HG03280 (cell line): Measurements from ENCODE around the gene HRK.

ENCODE experiments used
- ATAC-seq: cut with Tn5 transposase; IDR thresholded peaks from one replicate; pipeline ENCODE4 v1.9.1; 2021; ENCODE audit warnings: mild to moderate bottlenecking, moderate library complexity; ENCODE audit not compliant: unreplicated experiment

The HRK gene

DNA sequence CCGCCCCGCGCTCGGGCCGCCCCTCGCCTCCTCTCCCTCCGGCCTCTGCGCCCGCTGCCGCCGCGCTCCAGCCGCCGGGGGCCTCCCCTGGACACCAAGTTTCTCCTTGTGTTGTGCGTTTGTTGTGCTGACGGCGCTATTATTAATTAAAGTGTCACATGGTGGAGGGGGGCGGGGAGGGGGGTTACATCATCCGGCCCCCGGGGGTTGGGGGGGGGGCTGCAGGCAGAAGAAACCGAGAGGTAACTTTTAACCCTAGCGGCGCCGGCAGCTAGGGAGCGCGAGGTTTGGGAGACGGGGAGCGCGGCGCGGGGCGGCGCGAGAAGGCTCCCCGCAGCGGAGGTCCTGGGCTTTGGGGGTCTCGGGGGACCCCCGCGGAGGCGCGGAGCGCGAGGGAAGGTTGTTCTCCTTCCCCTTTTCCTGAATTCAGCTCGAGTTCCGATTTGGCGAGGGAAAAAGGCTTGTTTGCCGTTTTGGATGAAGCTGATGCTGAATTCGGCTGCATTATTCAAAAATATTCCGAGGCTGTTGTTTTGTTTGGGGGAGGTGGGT is at the start of gene HRK:
TSS of gene HRK (minus strand) at position 117 of the 552 bp plus-strand sequence. CDS start 134 bp downstream, outside the sequence.
- ATAC-seq: no peak

- ATAC-seq: no peak
Observed at GRCh38 chr12:116929885-116930284, 48.6 kb upstream of the HRK start.

- no peak for ATAC-seq
Observed at GRCh38 chr12:116928504-116928903, 47.3 kb upstream of the HRK start.

DNA sequence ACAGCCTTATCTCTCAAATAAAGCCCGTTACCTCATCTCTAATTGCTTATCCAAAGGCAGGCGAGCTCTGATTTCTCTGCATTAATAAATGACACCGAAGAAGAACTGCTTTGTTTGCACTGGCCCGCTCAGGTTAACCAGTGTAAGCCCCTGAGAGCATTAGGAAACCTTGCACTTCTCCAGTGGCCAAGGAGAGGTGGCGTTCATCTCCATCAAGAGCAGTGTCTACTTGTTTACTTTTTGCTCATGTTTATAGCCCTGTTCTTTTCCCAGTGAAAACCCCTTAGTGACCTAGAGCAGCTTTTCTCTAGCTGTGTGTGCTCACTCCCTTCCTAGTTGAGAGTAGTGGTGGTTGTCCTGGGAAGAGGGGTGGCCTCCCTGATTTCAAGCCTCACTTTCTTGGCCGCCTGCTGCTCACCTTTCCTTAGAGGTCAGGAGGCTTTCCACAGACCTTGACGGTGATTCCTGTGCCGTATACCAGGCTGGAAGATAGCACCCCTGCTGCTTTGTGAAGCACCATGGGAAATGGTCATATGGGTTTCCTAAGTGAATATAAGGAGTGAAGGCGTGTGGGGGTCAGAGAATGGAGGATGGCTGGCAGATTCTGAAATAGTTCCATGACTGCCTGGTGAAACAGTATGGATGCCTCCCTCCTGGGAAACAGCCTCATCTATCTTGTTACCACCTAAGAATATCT is 46.2 kb upstream of the HRK start:
- no peak for ATAC-seq

GRCh38 chr12:116926283-116927243 is 45.3 kb upstream of the HRK start:
- no peak for ATAC-seq

GRCh38 chr12:116924558-116925453 is 43.6 kb upstream of the HRK start:
- ATAC-seq: peak; percentile 56

DNA sequence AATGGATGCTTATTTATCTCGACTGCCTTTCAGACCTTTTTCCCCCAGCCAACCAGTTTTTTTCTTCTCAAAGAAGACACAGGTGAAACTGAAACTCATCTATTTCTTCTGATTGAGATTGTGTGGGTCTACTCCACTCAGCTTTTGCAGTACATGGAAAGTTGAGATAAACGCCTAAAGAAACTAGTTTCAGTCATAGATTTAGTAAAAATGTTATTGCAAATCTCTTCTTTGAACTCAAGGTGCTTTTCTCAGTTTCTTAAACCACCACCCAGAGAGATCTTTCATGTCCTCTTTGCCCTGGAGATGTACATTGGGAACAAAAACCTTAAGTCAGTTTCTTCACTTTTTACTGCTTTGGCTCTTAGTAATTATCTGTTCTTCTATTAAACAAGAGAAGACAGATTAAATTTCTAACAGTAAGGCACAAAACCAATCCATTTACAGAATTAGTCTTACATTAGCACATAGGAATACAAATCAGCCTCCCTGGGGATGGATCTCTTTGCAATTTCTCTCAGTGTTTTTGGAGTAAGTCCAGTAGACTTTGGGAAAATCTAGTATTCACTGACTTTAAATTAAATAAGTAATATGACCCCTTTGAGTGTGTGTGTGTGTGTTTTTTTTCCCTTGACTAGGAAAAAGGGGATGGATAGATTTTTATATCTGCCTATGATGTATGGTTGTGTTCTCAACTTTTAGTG is 41.1 kb upstream of the HRK start:
- peak; percentile 70 for ATAC-seq

- no peak for ATAC-seq
Observed at GRCh38 chr12:116920939-116921338, 39.7 kb upstream of the HRK start.

- ATAC-seq: no peak
Observed at GRCh38 chr12:116919706-116920485, 38.7 kb upstream of the HRK start.

DNA sequence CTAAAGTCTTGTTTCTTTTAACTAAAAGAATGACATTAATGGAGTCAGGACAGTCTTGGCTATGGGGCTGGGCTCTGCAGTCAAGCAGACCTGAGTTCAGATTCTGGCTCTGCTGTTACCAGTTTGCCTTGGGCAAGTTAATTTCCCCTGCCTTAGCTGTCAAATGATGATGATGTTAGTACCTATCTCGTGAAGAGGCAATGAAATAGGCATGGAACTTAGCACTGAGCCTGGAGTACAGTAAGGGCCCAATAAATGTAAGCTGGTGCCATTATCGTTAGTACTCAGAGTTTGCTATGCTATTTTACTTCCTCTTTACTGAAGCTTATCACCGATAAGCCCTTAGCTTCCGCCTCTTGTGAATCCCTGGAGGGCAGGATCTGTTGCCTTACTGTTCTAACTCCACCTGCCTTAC is 38.0 kb upstream of the HRK start:
- ATAC-seq: no peak

DNA sequence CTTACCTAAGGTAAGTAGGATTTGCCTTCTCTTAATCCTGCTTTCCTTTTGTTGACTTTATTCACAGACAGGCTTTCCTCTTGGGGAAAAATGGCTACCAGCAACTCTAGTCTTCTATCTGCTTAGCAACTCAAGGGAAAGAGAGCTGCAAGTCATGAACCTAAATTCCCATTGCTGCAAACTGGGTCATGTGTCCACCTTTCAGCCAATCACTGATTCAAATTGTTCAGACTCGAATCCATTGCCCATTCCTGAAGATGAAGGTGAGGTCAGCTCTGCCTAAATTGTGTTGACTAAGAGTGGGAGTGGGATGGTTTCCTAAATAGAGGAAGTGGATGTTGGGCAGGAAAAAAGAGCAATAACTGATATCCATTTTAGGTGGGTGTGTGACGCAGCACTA is 37.2 kb upstream of the HRK start:
- no peak for ATAC-seq

- peak; percentile 99 for ATAC-seq
Observed at GRCh38 chr12:116916714-116917114, 35.5 kb upstream of the HRK start.

DNA sequence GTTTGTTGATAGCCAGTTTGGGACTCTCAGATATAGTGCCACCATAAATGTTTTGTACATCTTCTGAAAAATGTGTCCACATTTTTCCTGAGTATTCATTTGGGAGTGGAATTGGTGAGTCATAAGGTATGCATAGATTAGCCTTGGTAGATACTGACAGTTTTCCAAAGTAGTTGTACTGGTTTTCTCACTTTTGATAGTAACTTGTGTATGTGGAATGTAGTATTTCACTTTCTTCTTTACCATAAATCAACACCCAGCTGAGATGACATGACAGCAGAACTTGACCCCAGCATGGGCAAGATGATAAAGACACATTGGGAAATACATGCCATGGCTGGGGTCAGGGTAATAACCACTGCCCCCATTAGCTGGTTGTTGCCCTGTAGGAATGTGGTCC is 34.9 kb upstream of the HRK start:
- no peak for ATAC-seq

- ATAC-seq: no peak
Observed at GRCh38 chr12:116915326-116915725, 34.1 kb upstream of the HRK start.

- peak; percentile 86 for ATAC-seq
Observed at GRCh38 chr12:116910645-116911451, 29.6 kb upstream of the HRK start, which contains the start of gene FBXW8. TSS of gene FBXW8 (plus strand) at chr12:116910950. CDS start at chr12:116911038, 88 bp downstream.

GRCh38 chr12:116910280-116910644 is 29.0 kb upstream of the HRK start:
- no peak for ATAC-seq

DNA sequence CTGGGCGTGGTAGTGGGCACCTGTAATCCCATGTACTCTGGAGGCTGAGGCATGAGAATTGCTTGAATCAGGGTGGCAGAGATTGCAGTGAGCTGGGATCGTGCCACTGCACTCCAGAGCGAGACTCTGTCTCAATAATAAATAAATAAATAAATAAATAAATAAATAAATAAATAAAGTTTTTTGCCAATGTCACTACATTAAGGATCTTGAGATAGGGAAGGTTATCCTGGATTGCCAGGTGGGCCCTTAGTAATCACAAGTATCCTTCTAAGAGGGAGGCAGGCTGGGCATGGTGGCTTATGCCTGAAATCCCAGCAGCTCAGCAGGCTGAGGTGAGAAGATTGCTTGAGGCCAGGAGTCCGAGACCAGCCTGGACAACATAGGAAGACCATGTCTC is 25.0 kb upstream of the HRK start:
- no peak for ATAC-seq

DNA sequence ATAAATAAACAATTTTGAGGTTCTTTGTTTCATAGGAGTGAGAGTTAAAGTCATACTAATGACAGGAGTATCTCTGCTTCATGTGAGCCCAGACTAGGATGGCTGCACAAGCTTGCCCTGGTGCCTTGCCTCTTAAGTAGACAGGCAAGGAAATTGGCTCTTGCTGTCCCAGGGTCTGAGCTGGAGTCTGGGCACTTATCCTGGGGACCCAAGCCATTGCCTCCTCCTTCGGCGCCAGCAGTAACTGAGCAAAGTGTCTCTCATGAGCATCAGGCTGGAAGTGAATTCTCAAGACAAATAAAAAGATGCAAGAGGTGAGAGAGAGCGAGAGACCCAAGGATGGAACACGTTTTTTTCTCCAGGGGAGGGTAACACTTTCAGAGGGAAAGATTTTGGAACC is 22.6 kb upstream of the HRK start:
- no peak for ATAC-seq
